Hepatocyte (in vitro differentiated cells): ENCODE results near the gene GPR135.

Source experiments
- EZH2 ChIP-seq: fragments of 200-600 bp; sonication (generic); IDR thresholded peaks from 2 replicates; pipeline ENCODE4 v1.6.1; 2016; ENCODE audit warnings: antibody characterized with exemption, mild to moderate bottlenecking, borderline replicate concordance
- EZH2phosphoT487 ChIP-seq: fragments of 200-600 bp; sonication (generic); IDR thresholded peaks from one replicate; pipeline ENCODE4 v1.6.1; 2018; ENCODE audit warnings: antibody characterized with exemption, mild to moderate bottlenecking, low read depth, moderate library complexity; ENCODE audit not compliant: unreplicated experiment, severe bottlenecking
- TF ChIP-seq, protein P1 (sequence below): fragments of 200-600 bp; sonication (generic); IDR thresholded peaks from 2 replicates; pipeline ENCODE4 v1.5.1; 2016; ENCODE audit warnings: antibody characterized with exemption, mild to moderate bottlenecking; ENCODE audit not compliant: poor library complexity

DNA sequence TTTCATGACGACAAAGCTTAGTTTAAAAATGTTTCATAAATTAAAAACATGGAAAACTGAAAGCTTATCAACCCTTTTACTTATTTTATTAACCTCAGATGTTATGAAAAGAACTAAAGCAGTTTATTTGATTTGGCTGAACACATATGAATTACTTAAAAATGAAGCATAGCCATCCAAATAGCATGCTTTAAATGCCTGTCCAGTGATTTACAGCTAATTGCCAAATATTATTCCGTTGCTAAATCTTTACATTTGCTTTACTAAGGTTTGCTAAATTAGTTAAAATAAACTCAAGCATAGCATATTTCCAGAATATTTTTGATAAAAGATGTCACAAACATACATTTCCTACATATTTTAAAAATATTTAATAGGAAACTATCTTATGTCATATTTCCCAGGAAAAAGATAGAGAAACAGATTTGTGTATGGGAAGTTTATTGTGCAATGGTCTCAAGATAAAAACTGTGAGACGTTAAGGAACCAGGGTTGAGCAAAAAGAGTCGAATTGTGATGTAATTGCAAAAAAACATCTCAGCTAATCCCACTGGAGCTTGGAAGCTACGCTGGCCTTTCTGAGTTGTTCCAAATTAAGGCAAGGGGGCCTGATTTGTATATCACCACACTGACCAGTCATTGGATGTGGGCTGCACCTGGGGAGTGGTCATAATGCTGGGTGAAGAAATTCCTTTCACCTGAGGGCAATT is 25.8 kb downstream of the GPR135 start:
- TF ChIP-seq, protein P1, sequence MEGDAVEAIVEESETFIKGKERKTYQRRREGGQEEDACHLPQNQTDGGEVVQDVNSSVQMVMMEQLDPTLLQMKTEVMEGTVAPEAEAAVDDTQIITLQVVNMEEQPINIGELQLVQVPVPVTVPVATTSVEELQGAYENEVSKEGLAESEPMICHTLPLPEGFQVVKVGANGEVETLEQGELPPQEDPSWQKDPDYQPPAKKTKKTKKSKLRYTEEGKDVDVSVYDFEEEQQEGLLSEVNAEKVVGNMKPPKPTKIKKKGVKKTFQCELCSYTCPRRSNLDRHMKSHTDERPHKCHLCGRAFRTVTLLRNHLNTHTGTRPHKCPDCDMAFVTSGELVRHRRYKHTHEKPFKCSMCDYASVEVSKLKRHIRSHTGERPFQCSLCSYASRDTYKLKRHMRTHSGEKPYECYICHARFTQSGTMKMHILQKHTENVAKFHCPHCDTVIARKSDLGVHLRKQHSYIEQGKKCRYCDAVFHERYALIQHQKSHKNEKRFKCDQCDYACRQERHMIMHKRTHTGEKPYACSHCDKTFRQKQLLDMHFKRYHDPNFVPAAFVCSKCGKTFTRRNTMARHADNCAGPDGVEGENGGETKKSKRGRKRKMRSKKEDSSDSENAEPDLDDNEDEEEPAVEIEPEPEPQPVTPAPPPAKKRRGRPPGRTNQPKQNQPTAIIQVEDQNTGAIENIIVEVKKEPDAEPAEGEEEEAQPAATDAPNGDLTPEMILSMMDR = no peak
- TF ChIP-seq EZH2 (no peak), EZH2phosphoT487 (no peak)
